Measurements from ENCODE around the gene FIBCD1.

GRCh38 chr9:130942084-130942483 lies 3.0 kb upstream of the FIBCD1 start:
- TF ChIP-seq POLR2A (IDR thresholded peaks at IDR 0.05): no peak
- TF ChIP-seq, protein P1, sequence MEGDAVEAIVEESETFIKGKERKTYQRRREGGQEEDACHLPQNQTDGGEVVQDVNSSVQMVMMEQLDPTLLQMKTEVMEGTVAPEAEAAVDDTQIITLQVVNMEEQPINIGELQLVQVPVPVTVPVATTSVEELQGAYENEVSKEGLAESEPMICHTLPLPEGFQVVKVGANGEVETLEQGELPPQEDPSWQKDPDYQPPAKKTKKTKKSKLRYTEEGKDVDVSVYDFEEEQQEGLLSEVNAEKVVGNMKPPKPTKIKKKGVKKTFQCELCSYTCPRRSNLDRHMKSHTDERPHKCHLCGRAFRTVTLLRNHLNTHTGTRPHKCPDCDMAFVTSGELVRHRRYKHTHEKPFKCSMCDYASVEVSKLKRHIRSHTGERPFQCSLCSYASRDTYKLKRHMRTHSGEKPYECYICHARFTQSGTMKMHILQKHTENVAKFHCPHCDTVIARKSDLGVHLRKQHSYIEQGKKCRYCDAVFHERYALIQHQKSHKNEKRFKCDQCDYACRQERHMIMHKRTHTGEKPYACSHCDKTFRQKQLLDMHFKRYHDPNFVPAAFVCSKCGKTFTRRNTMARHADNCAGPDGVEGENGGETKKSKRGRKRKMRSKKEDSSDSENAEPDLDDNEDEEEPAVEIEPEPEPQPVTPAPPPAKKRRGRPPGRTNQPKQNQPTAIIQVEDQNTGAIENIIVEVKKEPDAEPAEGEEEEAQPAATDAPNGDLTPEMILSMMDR (IDR thresholded peaks at IDR 0.05): no peak
